ENCODE data around the gene EMC1.
"Not testable (repeated sequence)": the region's sequence is repeated elsewhere in the genome, so short reads cannot be mapped to it uniquely, and the experiment has no call there.

- TF ChIP-seq EZH2 (IDR thresholded peaks at IDR 0.05; ENCODE audit: low read length, missing control alignments); CTCF (conservative IDR thresholded peaks at IDR 0.05 in 1 of 2, IDR thresholded peaks at IDR 0.05 in 1 of 2; ENCODE audit: low read depth in 1 of 2, low read length in 2 of 2): not testable (repeated sequence)
Measured at GRCh38 chr1:19285366-19285765, 34.0 kb upstream of the EMC1 start.
